Right forelimb (tissue), 1 donor: ENCODE results near the gene ERV3-1.
"Not testable (repeated sequence)": the region's sequence is repeated elsewhere in the genome, so short reads cannot be mapped to it uniquely, and the experiment has no call there.

ENCODE experiments used
- DNase-seq: peaks from one replicate; pipeline ENCODE4 v3.0.0-alpha.2; 2018

The ERV3-1 gene

GRCh38 chr7:64999165-65000004, 7.1 kb downstream of the ERV3-1 start:
- DNase-seq = no peak

- DNase-seq = no peak
Measured at GRCh38 chr7:64998865-64999164, 7.7 kb downstream of the ERV3-1 start.

- no peak for DNase-seq
Measured at GRCh38 chr7:64997927-64998391, 8.5 kb downstream of the ERV3-1 start.

GRCh38 chr7:64997164-64997908, 9.2 kb downstream of the ERV3-1 start:
- DNase-seq = no peak

- DNase-seq = no peak
Measured at GRCh38 chr7:64996305-64996704, 10.2 kb downstream of the ERV3-1 start.

- DNase-seq = no peak
Measured at GRCh38 chr7:64993901-64994300, 12.6 kb downstream of the ERV3-1 start.

- DNase-seq = no peak
Measured at GRCh38 chr7:64992971-64993370, 13.5 kb downstream of the ERV3-1 start.

- DNase-seq = no peak
Measured at GRCh38 chr7:64990936-64991335, 15.6 kb downstream of the ERV3-1 start, which contains the start of gene ZNF117. TSS of gene ZNF117 (minus strand) at chr7:64991036.

- DNase-seq = no peak
Measured at GRCh38 chr7:64990216-64990615, 16.3 kb downstream of the ERV3-1 start.

GRCh38 chr7:64978497-64979203, 27.8 kb downstream of the ERV3-1 start:
- no peak for DNase-seq

- no peak for DNase-seq
Measured at GRCh38 chr7:64965594-64965993, 40.9 kb downstream of the ERV3-1 start.

GRCh38 chr7:64959072-64959747, 47.3 kb downstream of the ERV3-1 start:
- no peak for DNase-seq

GRCh38 chr7:64951250-64951848, 55.1 kb downstream of the ERV3-1 start:
- DNase-seq = no peak

GRCh38 chr7:64950673-64951072, 55.8 kb downstream of the ERV3-1 start:
- not testable (repeated sequence) for DNase-seq

- not testable (repeated sequence) for DNase-seq
Measured at GRCh38 chr7:64948774-64949173, 57.7 kb downstream of the ERV3-1 start.

GRCh38 chr7:64947252-64948000, 59.1 kb downstream of the ERV3-1 start:
- peak; percentile 48 for DNase-seq

GRCh38 chr7:64946772-64947171, 59.7 kb downstream of the ERV3-1 start:
- no peak for DNase-seq

- DNase-seq = no peak
Measured at GRCh38 chr7:64945503-64946175, 60.8 kb downstream of the ERV3-1 start.

GRCh38 chr7:64944667-64945502, 61.6 kb downstream of the ERV3-1 start:
- not testable (repeated sequence) for DNase-seq
